Fibroblast of skin of right quadriceps (primary cell): ENCODE results near the gene ABCF3.
"Not testable (repeated sequence)": the region's sequence is repeated elsewhere in the genome, so short reads cannot be mapped to it uniquely, and the experiment has no call there.

ENCODE experiments used
- DNase-seq: peaks from one replicate; pipeline ENCODE4 v3.0.0-alpha.2; 2013

Gene ABCF3

GRCh38 chr3:184186184-184186901 is at the start of gene ABCF3:
ABCF3 (plus strand) TSS chr3:184186199; CDS start chr3:184186208, 9 bp downstream.
- no peak for DNase-seq

DNA sequence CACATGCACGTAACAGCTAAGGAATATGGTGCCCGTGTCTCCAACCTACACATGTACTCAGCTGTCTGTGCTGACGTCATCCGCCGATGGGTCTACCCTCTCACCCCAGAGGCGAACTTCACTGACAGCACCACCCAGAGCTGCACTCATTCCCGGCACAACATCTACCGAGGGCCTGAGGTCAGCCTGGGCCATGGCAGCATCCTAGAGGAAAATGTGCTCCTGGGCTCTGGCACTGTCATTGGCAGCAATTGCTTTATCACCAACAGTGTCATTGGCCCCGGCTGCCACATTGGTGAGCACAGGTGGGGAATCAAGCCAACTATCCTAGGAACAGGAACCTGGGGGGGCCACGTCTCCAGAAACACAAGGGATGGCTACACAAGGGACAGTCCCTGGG is 45.6 kb upstream of the ABCF3 start:
- DNase-seq: no peak

GRCh38 chr3:184142199-184142598 is 43.8 kb upstream of the ABCF3 start:
- DNase-seq: no peak

DNA sequence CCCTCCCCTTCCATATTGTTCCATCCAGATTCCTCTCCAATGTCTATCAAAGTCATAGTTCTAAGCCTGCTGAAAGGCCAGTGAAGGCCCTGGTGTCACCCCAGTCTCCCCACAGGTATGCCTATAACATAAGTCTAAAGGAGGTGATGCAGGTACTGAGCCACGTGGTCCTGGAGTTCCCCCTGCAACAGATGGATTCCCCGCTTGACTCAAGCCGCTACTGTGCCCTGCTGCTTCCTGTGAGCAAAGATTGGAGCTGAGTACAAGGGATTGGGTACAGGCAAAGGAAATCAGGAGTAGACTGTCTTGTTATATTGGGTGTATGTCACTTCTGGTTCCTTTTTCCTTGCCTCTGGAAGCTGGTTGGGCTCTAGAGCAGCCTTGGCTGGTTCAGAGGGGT is 42.7 kb upstream of the ABCF3 start:
- DNase-seq: no peak

GRCh38 chr3:184144505-184144904 is 41.5 kb upstream of the ABCF3 start:
- no peak for DNase-seq

DNA sequence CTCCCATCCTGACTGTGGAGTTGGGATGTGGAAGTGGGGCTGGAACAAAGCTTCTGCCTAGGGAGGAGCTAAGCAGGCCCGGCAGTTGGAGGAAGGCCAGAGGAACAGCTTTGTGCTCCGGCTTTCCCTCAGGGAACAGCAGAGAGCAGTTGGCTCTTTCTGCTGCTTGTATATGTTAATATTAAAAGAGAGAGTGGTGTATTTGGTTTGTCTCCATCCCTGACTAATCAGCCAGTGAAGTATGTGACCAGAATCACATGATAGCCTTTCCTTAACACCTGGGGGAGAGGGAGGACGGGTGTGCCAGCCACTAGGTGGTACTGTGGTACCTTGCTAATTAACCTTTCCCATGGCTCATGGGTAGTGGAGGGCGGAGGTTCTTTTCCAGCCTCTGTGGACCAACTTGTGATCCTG is 40.9 kb upstream of the ABCF3 start:
- peak; percentile 41 for DNase-seq

GRCh38 chr3:184145751-184146270 is 40.2 kb upstream of the ABCF3 start:
- DNase-seq: no peak

GRCh38 chr3:184148076-184148475 is 37.9 kb upstream of the ABCF3 start:
- DNase-seq: no peak

DNA sequence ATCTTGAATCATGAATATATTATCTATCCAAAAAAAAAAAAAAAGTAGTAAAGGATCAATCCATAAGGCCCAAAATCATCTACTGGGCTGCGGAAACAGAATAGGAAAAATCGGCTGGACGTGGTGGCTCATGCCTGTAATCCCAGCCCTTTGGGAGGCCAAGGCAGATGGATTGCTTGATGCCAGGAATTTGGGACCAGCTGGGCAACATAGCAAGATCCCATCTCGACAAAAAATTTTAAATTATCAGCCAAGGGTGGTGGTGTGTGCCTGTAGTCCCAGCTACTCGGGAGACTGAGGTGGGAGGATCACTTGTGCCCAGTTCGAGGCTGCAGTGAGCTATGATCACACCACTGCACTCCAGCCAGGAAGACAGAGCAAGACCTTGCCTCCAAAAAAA is 36.9 kb upstream of the ABCF3 start:
- no peak for DNase-seq

DNA sequence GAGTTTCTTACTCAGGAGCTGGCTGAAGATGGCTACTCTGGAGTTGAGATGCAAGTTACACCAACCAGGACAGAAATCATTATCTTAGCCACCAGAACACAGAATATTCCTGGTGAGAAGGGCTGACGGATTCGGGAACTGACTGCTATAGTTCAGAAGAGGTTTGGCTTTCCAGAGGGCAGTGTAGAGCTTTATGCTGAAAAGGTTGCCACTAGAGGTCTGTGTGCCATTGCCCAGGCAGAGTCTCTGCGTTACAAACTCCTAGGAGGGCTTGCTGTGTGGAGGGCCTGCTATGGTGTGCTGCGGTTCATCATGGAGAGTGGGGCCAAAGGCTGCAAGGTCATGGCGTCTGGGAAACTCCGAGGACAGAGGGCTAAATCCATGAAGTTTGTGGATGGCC is 36.2 kb upstream of the ABCF3 start:
- DNase-seq: peak; percentile 18

DNA sequence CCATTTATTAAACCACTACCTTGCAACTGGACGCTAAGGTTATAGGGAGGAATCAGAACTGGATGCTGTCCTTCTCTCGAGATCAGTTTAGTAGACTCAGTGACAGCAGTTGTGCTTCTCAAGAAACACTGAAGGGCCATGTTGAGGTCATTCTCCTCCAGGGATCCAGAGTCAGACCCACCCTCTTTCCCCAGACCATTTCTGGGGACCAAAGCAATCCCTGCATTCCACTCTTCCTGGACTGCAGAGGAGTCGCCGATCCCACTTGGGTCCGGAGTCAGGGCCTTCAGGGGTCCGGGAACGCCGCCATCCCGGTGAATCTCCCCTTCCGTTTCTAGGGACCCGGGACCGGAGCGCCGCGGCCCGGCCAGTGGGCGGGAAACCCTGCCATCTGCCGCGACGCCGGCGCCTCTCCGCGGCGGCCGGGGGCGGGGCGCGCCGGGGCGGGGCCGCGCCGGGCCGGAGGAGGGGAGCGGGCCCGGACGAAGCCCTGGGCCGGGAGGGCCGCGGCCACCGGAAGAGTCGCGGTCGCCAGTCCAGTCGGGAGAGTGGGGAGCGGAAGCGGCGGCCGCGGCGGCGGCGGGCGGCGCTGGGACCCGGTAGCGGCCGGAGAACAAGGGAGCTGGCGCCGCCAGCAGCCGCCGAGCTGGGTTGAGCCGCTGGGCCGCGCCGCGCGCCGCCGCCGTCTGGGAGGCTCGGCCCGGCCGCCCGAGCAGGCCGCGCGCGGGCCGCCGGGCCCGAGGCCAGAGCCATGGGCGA is 30.9 kb upstream of the ABCF3 start, which contains the start of gene DVL3:
Gene DVL3 (plus strand): TSS at position 493 of the 759 bp plus-strand sequence. CDS start 259 bp downstream, at position 752.
- peak; percentile 49 for DNase-seq

- DNase-seq: no peak
Measured at GRCh38 chr3:184155644-184156521, 30.1 kb upstream of the ABCF3 start.

DNA sequence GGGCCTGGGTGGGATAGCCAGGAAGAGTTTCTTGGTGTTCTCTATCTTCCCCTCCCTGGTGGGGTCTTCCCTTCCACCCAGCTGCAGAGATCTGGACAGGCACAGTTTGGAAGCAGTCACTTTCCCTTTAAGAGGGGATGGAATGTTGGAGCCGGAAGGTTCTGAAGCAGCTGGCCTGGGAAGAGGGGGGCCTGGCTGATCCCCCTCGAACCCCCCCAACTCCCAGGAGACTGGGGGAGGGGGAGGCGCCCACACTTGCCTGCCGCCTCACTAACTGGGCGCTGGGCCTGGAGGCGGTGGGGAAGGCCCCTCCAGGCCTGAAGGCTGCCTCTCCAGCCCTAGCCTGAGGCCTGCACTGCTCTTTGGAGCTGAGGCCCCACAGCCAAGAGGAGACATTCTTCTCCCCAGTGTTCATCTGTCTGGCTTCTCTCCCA is 29.5 kb upstream of the ABCF3 start:
- peak; percentile 71 for DNase-seq

DNA sequence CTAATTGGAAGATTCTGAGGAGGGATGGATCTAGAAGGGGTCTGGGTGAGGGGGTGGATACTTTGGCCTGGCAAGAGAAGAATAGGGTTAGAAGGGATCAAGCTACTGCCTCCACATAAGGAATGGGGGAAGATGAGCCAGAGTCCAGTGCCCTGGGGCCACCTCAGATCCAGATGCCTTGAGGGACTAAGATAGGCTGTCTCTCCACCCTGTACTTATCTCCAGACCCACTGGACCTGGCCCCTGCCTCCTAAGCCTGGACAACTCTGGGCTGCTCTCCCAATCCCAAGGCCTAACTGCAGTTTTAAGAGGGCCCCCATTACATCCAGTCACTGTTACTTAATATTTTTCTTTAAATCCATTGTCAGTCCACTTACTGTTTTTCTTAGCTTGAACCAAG is 28.8 kb upstream of the ABCF3 start:
- DNase-seq: no peak

- no peak for DNase-seq
Measured at GRCh38 chr3:184158404-184158803, 27.6 kb upstream of the ABCF3 start.

DNA sequence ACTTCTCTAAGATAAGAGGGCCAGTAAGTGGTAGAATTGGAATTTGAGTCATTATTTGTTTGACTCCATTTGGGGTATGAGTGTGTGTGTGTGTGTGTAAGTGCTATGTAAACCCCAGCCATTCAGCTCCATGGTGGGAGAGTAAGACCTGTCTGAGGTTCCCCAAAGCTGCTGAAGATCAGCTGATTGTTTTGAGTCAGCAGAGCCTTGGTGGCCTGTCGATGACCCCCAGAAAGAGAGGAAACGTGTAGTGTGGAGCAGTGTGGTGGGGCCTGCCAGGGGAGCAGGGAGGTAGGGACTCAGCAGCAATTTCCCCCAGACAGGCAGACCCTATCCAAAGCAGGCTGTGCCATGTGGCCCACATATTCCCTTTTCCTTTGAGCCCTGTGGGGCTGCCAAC is 25.5 kb upstream of the ABCF3 start:
- peak; percentile 52 for DNase-seq

DNA sequence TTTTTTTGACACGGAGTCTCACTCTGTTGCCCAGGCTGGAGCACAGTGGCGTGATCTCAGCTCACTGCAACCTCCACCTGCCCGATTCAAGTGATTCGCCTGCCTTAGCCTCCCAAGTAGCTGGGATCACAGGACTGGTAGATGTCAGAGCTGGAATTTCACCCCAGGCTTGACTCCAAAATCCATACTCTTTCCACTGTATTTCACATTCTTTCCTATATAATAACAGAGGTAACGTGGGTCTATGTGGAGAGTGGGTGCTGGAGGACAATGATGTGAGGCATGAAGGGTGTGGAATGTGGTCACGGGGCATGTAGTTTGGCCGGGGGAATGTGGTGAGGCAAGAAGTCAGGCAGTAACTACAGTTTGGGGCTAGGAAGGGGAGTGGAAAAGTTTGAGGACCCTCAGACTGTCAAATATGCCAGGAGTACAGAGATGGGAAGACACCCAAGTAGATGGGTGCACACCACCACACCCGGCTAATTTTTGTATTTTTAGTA is 23.4 kb upstream of the ABCF3 start:
- not testable (repeated sequence) for DNase-seq

- no peak for DNase-seq
Measured at GRCh38 chr3:184164648-184165330, 21.2 kb upstream of the ABCF3 start.

GRCh38 chr3:184165543-184165942 is 20.5 kb upstream of the ABCF3 start:
- no peak for DNase-seq

- DNase-seq: no peak
Measured at GRCh38 chr3:184166671-184167070, 19.3 kb upstream of the ABCF3 start.

DNA sequence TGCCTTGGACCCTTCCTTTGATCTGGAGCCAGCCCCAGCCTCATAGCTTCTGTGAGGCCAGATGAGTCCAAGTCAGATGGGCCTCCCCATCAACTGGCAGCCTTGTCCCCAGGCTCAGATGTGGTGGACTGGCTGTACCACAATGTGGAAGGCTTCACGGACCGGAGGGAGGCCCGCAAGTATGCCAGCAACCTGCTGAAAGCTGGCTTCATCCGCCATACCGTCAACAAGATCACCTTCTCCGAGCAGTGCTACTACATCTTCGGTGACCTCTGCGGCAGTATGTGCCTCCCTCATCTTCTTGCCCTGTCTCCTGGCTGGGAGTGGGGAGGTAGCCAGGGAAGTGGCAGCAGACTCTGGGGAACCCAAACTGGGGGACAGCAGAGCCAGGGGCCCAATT is 18.2 kb upstream of the ABCF3 start:
- no peak for DNase-seq
